EH (cell line): ENCODE measurements around the gene DENND1A.

Source experiments
- DNase-seq: peaks from one replicate; pipeline ENCODE4 v3.0.0-alpha.2; 2015; ENCODE audit warnings: low read depth

The DENND1A gene

DNA sequence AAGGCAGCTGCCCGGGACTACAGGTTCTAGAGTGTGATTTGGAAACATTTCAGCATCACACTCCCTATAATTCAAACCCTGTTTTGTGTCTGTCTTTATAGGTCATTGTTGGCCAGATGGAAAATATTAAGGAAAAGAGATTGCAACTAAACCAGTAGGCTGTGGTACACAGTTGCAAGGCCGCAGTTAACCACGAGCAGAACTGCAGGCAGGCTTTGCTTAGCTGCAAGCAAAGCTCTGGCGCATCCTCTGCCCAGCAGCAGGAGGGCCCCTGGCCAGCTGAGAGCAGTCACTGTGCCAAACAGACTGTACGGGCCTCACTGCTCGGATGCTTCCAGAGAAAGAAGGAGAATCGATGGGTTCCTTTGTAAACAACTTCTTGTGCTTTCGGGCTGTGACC lies 204.5 kb downstream of the DENND1A start:
- peak; percentile 48 for DNase-seq

DNA sequence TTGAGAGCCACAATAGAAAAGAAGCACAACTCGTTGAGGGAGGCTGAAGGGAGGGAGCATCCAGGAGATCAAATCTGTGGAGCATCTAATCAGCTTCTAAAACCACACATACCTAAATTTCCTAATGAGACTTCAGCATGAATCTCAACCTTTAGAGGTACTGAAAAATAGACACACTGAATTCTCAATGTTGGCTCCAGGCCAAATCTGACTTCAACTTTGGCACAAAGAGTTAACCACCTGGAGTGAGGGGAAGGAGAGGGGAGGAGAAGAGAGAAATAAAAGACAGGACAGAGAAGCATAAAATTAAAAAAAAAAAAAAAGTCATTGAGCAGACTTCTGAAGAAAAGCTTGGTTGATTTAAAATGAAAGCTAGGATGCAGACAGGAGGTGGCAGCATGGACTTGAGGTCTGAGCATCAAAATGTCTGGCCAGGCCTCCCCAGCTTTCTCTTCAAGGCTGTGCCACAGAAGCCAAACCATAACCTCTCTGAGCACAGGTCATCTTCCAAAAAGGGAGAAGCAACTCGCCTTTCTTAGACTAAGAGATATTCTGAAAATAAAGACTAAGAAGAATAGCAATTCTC lies 205.6 kb downstream of the DENND1A start:
- peak; percentile 67 for DNase-seq

DNA sequence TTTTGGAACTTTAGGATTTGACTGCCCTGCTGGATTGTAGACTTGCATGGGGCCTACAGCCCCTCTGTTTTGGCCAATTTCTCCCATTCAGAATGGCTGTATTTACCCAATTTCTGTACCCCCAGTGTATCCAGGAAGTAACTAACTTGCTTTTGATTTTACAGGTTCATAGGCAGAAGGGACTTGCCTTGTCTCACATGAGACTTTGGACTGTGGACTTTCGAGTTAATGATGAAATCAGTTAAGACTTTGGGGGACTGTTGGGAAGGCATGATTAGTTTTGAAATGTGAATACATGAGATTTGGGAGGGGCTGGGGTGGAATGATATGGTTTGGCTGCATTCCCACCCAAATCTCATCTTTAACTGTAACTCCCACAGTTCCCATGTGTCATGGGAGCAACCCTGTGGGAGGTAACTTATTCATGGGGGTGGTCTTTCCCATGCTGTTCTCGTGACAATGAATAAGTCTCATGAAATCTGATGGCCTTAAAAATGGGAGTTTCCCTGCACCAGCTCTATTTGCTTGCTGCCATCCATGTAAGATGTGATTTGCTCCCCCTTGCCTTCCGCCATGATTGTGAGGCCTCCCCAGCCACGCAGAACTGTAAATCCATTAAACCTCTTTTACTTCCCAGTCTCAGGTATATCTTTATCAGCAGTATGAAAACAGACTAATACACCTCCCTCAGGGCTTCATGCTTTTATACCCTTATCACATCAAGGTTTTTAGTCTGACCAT lies 206.6 kb downstream of the DENND1A start:
- no peak for DNase-seq

DNA sequence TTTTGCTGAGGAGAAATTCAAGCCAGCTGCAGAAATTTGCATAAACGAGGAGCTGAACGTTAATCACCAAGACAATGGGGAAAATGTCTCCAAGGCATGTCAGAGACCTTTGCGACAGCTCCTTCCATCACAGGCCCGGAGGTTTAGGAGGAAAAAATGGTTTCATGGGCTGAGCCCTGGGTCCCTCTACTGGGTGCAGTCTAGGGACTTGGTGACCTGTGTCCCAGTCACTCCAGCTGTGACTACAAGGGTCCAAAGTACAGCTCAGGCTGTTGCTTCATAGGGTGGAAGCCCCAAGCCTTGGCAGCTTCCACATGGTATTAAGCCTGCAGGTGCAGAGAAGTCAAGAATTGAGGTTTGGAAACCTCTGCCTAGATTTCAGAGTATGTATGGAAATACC lies 207.5 kb downstream of the DENND1A start:
- DNase-seq: no peak

DNA sequence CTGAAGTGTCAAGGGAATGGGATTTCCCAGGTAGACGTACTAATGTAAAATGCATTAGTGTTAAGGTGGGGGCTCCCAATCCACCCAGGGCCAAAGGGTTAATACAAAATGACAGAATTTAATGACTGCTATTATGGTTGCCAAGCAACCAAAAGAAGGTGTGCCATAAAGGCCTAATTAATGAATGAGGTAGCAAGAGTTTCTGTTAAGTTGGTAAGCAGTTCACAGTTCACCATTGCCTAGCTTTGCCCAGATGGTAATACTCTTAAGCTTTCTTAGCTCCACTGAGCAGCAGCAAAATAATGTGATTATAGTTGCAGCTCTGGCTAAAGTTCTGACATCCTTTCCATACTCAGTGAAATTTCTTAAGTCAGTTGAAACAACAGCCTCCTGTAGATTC lies 211.7 kb downstream of the DENND1A start:
- DNase-seq: no peak

DNA sequence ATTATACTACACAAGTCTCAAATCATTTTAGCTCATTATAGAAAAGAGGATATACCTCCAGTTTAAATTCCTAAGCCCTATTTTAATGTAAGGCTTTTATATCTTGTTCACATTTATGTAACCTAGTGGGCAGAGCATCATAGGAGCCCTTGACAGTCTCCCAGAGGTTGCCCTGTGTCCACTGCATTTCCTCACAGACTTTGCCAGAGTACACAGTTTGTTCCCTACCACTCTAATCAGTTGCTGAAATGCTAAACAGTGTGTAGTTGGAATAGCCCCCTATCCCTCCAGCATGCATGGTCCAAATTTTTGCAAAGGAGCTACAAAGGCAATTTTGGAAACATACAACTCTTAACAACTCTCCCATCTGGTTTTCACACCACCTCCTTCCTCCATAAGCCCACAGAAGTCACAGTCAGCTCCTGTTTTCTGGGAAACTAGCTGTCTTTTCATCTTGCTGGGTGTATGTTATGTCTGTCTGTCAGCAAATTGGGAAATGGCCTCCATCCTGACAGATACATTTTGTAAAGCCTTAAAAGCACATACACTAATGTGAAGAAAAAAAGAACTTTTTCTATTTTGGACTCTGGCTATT lies 212.2 kb downstream of the DENND1A start:
- DNase-seq: no peak

DNA sequence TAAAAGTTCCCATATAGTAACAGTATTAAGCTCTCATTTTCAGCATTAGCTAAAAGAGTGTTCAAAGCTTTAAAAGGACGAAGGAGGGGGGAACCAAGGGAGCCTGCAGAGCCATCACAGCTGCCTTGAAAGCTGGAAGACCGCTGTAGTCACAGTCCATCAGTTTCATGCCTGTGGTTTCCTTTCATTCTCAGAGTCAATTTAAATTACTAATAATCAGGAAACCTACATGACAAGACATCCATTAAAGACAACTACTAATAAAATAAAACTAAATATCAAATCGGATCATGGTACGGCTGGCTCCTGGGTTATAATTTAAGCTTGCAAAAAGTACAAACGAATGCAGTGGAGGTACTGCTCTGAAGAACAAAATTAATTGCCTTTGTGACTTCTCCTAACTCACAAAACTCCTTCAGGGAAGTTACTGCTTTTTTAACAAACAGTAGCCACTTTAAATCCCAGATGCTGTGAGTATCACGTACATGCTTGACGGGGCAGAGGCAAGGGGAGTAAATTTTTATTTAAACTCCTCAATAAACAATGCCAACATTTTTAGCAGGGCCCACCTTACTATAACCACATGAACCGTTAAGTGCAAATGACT lies 213.5 kb downstream of the DENND1A start:
- DNase-seq: peak; percentile 11

DNA sequence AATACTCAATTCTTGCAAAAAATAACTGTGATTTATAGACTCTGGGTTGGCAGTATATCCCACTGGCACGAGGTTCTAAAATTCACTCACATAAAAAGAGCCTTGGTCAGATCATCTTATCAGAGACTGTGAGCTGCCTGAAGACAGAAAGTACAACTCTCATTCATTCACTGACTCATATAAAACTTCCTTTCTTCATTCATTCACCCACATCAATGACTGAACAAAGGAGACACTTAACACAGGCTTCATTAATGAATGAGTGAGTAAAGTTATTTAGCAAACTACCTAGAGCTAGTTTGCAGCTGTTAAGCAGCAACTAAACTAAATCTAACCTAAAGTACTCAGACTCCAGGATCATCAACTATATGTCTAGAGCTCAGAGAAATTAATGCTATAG lies 214.7 kb downstream of the DENND1A start:
- no peak for DNase-seq

DNA sequence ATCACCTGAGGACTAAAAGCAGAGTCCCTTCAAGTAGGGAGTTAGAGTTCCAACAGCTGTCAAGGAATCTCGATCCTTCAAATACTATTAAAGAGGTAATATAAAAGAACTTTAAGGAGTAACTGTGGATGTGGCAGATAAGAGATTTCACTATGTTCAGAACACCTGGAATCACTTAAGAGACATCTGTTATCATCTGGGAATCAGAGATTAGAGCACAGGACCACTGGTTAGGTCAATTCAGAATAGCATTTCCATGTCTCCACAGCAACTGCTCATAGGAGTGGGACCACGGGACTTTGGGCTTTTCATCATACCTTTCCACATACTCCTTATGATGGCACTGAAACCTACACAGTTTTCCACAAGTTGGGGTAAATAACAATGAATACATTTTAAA lies 216.6 kb downstream of the DENND1A start:
- no peak for DNase-seq

DNA sequence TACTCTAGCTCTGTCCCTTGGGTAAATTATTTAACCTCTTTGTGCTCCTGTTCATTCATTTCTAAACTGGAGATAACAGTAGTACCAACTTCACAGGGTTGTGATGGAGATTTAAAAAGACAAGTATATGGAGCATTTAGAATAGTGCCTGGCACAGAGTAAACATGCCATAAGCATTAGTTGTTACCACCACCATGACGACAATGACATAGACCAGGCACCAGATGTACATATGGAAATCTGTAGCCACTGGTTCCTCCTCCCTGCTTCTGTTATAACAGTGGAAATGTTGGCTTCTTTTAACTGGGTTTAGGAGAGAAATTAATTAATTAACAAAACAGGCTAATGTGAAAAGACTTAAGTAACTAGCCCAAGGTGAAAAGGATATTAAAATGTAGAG lies 217.5 kb downstream of the DENND1A start:
- DNase-seq: peak; percentile 33

DNA sequence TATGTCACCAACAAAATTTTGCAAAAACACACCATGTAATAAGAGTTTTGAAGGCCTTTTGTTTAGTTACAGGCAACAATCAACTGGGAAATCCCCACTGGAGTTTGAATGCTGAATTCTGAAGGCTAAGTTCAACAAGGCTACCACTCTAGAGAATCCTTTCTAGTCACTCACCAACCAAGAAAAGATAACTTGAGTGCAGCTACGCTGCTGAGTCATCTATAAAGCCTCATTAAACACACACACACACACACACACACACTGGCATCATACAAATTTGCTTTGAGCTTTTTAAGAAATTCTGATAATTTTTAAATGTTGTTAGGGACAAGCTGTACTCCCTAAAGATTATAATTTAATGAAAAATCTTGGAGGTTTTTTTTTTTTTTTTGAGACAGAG lies 219.6 kb downstream of the DENND1A start:
- DNase-seq: peak; percentile 86

DNA sequence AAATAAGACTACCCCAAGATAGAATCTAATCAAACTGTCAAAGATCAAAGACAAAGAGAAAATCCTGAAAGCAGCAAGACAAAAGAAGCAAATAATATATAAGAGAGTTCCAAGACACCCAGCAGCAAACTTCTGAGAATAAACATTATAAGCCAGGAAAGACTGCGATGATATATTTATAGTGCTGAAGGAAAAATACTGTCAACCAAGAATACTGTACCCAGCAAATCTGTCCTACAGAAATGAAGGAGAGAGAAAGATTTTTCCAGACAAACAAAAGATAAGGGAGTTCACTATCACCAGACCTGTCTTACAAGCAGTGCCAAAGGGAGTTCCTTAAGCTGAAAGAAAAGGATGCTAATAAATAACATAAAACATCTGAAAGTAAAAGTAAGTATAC lies 227.4 kb downstream of the DENND1A start:
- DNase-seq: no peak

DNA sequence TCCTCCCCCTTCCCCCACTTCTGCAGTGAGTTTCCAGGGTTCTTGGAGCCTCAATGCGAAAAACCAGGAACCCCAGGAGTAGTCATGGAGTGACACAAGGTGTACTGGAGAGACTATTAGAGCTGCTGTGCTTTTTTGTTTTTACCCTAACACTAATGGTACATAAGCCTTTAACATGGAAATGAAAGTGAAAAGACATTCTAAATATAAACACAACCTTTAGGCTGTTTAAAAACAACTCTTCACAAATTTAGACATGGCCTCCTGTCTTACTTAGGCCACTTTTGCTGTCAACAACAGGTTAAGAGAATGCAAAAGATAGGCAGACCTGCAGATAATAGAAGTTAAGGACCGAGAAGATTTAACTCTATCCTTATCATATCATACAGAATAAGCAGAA lies 232.2 kb downstream of the DENND1A start:
- DNase-seq: no peak

DNA sequence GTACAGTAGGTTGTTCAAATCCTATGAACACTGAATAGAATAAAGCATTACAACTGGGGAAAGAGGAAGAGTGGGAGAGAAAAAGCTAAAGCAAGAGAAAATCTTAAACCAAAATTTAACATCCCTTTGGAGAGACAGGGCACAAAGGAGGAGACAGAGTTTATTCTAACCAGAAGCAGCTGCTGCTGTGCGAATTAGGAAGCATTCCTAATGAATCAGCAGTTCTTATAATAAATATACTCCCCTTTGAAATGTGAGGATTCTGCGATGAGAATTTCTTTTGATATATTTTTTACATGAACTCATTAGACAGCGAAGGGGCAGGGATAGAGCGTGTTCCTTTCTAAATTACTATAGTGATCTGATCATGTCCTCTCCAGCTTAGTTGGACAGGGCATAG lies 233.4 kb downstream of the DENND1A start:
- DNase-seq: peak; percentile 46

DNA sequence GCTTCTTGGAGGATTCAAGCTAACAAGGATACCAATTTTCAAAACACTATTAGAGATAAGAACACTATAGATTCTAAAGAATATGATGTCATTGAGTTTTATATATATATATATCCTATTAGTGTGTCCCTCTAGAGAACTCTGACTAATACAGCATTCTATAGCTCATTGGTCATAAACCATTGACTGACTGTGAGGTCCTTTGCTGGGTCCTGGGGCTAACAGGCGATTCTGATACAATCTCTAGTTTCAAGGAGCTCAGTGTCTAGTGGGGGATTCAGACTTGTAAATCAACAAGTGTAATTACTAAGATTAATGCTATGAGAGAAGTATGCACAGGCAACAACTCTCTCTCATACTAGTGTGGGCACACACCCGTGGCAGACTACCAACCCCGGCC lies 234.5 kb downstream of the DENND1A start:
- DNase-seq: peak; percentile 58

DNA sequence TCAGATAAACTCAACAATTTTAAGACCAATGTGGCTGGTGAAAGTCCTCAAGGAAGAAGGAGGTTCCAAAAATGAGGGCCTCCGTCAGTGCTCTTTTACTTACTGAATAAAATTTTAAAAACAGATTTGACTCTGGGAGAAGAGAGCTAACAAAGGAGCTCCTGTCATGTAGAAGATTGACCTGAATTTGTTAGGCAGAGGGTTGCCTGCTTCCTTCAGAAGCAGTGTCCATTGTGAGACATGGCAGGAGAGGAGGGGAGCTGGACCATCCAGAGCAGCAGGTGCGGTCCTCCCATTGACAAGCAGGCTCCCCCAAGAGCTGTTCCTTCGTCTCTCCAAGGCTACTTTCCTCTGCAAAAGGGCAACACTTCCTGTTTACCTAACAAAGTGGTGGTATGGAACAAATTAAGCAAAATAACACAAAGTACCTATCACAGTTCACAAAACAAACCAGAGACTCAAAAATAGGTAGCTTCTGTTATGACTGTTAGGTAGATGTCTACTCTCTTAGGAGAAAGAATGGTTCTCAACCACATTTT lies 238.1 kb downstream of the DENND1A start:
- no peak for DNase-seq

DNA sequence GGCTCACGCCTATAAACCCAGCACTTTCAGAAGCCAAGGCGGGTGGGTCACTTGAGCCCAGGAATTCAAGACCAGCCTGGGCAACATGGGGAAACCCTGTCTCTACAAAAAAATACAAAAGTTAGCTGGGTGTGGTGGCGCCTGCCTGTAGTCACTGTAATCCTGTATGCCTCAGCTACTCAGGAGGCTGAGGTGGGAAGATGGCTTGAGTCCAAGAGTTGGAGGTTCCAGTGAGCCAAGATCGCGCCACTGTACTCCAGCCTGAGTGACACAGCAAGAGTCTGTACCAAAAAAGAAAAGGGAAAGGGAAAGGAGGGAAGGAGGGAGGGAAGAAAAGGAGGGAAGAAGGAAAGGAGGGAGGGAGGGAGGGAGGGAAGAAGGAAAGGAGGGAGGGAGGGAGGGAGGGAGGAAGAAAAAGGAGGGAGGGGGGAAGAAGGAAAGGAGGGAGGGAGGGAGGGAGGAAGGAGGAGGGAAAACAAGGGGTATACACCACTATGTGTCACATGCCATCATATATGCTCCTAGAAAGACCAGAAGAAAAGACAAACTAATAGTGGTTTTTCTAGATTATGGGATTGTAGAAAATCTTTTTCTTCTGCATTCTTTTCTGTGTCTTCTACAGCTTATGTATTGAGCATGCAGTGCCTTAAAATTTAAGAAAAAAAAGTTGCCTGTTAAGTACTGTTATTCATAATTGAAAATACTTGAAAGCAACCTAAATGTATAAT lies 240.1 kb downstream of the DENND1A start:
- DNase-seq: no peak

DNA sequence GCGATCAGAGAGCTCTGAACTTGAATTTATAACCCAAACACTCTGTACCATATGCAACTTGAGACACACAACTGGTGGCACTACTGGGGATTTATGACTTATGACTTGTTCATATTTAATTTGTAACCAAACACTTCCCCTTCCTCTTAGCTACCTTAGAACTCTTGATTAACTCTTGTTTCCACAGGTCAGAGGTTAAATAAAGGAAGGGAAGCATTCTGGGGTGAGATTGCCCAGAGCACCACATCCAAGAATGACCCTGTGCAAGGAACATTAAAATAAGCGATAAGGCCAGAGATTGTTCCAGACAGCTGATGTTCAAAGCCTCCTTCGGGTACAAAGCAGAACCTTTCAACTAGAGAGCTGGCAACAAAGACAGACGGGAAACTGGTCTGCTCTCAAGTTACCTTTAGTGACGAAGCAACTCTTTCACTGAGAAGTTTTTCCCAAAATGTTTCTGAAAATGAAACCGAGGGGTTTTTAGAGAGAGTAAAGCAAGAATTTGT lies 242.6 kb downstream of the DENND1A start:
- no peak for DNase-seq

DNA sequence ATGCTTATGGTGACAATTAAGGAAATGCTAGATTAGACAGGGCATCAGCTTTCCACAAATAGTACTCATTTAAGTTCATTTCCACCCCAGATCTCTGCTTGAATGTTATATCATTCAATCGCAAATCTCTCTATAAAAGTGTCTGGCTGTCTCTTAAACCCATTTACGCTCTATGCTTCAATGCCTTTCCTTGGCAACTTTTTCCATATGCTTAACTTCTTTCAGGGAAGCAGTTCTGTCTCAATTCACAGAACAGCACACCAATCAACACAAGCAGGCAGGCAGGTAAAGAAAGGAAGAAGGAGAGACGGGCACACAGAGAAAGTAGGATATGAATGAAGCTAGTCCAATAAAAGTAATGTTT lies 243.1 kb downstream of the DENND1A start:
- DNase-seq: no peak

DNA sequence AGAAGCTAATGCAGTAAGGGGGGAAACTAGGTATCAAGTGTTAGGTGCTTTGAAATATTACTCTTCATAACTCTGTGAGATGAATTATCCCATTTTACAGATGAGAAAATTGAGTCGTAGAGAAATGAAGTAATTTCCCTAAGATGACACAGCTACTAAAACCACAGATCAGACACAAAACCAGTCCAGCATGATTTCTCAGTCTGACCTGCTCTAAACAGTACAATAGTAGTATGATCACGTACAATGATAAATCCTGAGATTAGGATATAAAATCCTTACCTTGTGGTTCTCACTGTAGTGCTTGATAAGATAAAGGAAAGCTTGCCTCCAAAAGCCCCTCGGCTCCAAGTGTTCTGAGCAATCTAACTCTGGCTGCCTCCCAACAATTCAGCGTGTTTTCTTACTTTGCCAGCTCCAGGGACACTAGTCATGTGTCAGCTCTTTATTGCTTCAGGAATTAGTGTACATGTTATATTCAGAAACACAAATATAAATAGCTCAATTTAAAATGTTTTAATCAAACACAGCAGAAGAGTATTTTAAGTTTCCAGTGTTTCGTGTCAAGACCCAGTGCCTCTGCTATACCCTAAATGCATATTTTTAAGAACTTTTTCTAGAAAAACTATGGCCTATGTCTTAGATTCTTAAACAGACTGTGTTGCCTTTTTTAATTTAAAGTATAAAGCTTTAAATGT lies 243.6 kb downstream of the DENND1A start:
- DNase-seq: peak; percentile 58

DNA sequence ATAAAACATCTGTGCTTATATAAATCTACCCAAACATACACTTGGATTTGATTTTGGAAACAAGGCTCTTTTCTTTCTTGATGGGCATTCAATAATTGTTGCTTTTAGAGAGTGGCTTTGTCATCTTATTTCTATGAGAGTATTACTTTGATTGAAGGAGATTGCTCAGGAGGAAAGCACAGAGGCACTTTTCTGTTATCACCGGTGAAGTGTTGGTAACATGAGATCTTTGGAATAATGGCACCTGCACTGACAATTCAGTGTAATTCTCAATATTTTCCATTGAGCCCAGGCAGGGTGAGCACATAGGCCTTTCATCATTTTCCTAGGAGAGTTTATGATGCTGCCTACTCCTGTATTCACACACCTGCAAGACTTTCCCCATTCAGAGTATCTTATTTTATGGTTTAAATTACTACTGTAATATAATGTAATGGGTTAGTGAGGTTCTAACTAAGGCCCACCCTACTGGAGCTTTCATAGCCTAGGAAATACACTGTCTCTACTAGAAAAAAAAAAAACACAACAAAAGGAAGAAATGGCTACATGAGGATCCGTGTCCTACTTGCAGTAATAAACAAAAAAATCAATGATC lies 244.3 kb downstream of the DENND1A start:
- no peak for DNase-seq
